Erythroblast (primary cell): ENCODE data around the gene OSBPL3.

ENCODE experiments used
- GATA1 ChIP-seq: IDR thresholded peaks from 2 replicates; pipeline ENCODE4 v1.6.1; 2011; ENCODE audit warnings: low read depth, mild to moderate bottlenecking, control low read depth, low read length, moderate library complexity
- POLR2A ChIP-seq: IDR thresholded peaks from 2 replicates; pipeline ENCODE4 v1.6.1; 2011; ENCODE audit warnings: mild to moderate bottlenecking, low read length

DNA sequence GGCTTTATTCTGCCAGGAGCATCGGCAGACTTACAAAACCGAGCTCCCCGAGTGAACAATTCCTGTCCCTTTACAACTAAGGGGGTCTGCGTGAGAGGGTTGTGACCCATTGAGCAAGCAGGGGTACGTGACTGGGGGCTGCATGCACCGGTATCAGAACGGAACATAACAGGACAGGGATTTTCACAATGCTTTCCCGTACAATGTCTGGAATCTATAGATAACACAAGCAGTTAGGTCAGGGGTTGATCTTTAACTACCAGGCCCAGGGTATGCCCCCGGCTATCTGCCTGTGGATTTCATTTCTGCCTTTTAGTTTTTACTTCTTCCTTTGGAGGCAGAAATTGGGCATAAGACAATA, 184.6 kb downstream of the OSBPL3 start:
- no peak for TF ChIP-seq POLR2A
- no peak for TF ChIP-seq GATA1
